SKM-1 (cell line): ENCODE measurements around the gene HOXD9.

Source experiments
- DNase-seq: peaks from one replicate; lab custom pipeline; 2025; ENCODE audit not compliant: unreplicated experiment; lab: John Stamatoyannopoulos, UW

The HOXD9 gene

DNA sequence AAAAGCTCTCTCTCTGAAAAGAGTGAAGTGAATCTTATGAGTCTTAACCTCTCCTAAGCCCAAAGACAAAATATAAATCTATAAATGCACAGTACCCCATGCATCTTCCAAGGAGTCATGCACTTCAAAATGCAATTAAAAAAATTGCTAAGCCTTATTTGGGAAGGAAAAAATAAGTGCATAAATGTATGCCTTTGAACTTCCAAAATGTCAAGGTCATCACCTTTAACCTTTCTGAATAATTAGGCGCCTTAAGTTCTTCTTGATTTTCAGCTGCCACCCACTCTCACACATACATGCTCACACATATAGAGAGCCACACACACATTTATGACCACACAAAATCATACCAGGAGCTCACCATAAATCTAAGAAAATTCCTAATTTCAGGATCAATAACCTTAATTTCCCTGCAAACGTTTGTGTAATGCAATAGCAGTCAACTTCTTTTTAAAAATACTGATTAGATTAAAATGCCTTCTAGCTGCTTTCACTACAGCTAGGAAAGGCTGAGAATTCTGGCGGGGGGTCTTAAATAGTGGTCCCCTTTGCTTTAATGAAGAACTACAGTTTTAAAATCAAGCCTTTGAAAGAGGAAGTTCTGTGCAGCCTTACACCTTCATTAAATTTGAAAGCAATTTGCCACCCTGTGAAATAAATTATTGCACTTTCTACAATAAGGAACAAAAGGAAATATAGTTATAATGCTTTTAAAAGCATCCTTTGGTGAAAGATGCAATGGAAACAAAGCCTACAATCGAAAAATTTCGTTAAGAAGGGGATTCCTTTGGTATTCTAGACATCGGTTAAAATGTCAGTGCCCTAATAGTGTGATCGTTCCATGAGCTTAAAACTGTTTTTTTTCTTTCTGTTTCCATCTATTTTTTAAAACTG lies 11.9 kb upstream of the HOXD9 start:
- DNase-seq = no peak

DNA sequence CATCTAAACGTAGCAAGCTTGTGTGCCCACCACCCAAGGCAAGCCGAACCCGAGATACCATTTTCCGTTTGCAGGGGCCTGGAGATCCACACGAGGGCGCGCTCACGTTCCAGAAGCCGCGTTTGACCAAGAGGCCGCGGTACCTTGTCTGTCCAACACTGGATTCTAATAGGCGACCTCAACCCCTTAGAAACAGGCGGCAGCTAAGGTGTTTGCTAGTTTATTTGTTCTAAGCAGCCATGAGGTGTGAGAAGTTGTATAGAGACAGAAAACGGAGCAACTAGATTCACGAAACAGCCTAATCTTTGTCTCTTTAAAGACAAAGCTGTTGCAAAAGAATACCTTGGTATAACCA lies 11.2 kb upstream of the HOXD9 start:
- no peak for DNase-seq

DNA sequence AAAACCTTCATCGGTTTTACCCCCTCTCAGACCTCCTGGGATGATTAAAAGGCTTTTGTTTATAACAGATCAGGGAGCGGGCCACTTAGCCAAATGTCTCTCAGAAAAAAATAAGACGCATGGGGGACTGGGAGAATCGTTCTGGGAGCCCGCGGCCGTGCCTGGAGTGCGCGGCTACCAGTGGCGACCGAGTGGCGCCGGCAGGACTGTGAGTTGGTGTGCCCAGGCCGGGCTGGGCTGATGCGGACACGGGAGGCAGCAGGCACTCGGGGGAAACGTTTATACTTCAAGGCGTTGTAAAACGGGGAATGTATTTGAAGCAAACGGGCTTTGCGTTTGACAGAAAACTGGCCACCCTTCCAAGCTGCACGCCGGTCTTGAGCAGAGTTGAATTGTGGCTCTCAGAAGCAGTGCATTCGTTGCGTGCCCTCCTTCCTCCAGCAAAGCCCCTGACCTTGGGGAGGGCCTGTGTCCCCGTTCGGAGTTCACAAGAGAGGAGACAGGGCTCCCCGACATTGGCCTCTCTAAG lies 10.6 kb upstream of the HOXD9 start:
- no peak for DNase-seq

DNA sequence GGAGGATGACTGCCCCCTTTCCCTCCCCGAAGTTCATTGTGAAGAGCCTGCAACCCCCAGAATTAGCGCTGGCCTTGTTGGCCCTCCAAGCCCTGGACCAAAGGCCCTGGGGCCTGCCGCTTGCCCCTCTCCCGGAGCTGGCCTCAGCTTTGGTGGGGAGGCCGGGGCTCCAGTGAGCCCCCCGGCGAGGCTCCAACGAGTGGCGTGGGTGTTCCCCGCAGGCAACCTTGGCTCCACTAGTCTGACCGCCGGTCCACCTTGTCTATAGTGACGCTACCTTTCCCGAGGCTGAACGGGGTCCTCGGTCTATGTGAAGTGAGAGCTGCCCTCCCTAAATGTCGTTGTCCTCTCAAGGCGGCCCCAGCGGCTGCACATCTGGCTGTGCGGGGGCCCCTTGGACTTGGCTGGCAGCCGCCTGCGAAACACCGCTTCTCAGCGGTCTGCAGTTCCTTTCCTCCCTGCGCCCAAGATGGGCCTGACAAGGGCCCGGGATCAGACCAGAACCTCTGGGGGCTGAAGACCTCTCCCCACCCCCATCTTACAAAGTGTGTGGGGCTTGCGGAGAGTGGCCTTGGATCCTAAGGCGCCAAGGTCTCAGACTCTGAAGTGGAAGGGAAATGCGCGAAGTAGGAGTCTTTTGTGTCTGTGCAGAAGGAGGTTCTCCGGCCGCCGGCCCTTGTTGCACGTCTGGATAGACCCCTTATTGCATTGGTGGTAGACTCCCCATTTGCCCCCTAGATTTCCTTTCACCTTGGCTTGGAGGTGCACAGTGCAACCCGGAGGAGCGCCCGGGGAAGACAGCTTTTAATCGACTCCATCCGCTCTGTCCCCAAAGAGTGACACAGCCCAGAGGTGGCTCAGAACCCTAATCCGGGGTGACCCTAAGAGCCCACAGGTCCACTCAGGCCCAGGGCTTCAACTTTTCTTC lies 9.9 kb upstream of the HOXD9 start:
- DNase-seq = no peak

DNA sequence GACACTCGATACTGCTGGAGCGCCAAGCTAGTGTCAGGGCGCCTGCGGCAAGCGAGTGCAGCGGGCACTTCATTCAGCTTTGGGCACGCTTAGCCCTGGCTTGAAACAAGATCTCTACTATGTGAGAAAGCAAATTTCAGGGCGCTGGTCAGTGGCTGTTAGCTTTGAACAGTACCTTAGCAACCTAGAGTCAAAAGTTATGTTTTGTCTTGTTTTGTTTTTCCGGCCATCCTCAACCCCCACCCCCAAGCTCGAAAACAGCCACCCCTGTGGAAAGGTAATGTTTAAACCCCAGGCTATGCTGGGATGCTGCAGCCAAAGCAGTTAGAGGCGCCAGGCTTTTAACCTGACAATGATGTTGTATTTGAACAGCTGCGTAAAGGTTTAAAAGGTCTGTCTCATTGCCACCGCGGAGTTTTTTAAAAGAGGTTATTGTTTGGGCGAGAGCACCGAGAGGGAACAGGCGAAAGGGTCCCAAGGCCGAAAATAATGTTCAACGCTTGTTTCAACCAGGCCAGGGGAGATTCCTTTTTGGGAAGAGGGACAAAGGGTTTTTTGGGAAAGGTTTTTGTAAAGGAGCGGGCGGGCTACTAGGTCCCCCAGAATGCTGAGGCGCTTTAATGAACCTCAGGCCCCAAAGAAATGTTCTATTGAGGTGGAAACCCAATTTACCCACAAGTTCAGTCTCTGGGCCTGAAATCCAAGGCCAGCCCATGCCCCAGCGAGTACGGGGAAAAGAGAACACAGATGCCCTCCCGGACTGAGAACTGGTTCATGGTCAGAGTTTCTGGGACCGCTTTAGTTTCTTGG lies 8.2 kb upstream of the HOXD9 start:
- DNase-seq = no peak

DNA sequence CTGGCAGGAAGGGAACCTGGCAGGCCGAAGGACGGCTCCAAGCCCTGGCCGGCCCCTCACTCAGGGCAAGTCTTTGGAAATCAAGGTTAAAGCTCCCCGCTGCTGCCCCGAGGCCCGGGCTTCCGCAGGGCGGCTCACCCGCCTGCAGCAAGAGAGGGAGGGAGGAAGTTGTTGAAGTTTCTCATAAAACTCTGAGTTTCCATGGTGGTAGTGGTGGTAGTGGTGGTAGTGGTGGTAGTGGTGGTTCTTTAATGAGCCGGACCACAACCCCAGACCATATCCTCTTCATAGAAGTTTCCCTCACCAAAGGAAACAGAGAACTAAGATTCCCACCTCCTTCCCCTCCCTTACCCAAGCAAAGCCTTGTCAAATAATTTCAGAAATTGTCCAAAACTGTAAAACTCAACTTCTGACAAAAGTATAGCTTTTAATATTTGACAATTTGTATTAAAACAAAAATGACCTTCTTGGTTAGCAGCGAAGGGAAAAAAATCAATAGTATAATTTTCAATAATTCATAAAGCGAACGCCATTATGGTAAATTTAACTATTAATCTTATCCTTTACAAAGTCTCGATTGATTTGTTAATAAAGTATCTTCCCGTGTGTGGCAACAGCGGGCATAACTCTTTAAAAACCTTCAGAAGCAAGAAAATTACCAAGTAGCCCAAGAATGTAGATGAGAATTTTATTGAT lies 7.4 kb upstream of the HOXD9 start:
- no peak for DNase-seq

DNA sequence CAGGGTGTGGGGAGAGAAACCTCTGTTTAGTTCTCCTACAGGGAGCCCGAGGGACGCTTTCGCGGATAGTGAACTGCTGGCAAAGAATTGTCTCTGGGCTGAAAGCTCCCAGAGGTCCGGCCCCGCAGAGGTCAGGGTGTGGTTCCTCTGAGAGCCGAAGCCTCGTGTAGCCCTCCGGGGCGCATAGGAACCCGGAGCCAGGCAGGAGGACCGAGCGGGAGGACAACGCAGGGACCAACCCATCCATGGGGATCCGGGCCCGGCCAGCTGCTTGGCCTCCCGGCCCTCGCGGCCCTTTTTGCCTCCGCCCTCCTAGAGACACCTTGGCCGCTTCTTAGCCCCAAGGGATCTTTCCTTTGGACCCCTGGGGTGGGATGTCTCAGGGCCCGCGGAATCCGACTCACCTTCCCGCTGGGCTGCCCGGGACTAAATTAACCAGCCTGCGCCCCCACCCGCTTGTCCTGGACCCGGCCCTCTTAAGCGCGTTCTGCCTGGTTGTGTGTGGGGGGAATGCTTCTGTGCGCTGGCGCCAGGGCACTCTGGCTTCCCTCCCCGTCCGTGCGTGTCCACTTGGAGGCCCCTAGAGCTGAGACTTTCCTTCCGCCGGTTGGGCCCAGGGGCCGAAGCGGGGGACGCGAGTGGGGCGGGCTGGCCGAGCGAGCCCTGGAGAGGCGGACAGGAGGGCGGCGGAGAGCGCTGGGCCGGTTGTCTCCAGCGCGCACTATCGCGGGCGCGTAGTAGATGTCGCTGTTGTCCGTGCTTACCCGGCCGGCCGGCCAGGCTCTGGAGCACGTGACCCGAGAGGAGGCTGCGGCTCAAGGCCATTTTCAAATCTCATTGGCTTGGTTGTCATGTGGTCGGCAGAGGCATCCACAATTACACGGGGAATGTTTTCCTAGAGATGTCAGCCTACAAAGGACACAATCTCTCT lies 6.4 kb upstream of the HOXD9 start, which contains the start of gene HOXD10:
Gene HOXD10, plus strand, starts transcription at position 896 of the 931 bp plus-strand sequence. CDS start 56 bp downstream, outside the sequence.
- DNase-seq = no peak

DNA sequence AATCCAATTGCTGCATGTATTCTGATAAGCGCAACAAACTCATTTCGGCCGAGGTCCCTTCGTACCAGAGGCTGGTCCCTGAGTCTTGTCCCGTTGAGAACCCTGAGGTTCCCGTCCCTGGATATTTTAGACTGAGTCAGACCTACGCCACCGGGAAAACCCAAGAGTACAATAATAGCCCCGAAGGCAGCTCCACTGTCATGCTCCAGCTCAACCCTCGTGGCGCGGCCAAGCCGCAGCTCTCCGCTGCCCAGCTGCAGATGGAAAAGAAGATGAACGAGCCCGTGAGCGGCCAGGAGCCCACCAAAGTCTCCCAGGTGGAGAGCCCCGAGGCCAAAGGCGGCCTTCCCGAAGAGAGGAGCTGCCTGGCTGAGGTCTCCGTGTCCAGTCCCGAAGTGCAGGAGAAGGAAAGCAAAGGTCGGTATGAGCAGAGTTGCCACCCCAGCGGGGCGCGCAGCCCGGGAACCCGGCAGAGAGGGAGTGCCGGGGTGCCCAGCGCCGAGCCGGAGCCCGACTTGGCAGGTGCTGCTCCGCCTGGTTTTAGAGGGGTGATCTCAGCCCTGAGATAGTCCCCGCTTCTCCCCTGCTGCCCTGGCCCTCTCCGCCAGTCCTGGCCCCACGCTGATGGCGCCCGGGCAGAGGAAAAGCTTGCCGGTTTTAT lies 5.2 kb upstream of the HOXD9 start:
- DNase-seq = no peak

DNA sequence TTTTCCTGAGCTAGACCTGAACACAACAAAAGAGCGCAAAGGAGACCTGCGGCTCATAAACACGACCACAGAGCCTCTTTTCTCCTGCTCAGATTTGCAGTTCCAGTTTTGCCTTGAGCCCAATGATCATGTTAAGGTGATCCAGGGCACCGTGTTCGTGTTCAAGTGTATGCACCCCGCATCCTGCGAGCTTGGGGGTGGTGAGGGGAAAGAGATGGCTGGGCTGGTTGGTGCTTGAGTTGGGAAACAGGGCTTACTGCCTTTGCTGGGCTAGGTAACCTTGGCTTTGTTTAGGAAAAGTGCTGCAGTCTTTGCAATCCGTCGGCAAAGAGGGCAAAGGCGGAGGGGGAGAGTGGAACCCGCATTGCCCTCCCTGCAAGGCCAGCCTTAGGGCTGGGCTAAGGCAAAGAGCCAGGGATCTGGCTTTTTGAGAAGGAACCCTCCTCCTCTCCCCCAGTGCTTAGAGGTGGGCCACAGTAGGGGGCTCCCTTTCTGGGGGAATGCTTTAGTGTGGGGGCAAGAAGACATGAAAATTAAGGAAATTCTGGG lies 4.6 kb upstream of the HOXD9 start:
- no peak for DNase-seq

DNA sequence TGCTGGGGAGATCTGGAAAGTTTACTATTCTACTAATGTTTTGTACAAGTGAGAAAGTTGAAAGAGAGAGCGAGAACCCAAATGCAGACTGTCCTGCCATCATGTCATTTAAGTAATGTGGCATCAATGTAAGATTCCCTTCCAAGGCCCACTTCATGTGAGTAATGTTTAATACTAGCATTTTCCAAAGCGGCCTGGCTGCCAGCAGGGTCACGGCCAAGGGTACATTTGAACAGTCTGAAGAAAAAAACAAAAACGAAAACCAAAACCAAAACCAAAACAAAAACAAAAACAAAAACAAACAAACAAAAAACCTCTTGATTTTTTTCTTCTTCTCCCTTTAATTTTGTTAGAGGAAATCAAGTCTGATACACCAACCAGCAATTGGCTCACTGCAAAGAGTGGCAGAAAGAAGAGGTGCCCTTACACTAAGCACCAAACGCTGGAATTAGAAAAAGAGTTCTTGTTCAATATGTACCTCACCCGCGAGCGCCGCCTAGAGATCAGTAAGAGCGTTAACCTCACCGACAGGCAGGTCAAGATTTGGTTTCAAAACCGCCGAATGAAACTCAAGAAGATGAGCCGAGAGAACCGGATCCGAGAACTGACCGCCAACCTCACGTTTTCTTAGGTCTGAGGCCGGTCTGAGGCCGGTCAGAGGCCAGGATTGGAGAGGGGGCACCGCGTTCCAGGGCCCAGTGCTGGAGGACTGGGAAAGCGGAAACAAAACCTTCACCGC lies 3.7 kb upstream of the HOXD9 start:
- no peak for DNase-seq

DNA sequence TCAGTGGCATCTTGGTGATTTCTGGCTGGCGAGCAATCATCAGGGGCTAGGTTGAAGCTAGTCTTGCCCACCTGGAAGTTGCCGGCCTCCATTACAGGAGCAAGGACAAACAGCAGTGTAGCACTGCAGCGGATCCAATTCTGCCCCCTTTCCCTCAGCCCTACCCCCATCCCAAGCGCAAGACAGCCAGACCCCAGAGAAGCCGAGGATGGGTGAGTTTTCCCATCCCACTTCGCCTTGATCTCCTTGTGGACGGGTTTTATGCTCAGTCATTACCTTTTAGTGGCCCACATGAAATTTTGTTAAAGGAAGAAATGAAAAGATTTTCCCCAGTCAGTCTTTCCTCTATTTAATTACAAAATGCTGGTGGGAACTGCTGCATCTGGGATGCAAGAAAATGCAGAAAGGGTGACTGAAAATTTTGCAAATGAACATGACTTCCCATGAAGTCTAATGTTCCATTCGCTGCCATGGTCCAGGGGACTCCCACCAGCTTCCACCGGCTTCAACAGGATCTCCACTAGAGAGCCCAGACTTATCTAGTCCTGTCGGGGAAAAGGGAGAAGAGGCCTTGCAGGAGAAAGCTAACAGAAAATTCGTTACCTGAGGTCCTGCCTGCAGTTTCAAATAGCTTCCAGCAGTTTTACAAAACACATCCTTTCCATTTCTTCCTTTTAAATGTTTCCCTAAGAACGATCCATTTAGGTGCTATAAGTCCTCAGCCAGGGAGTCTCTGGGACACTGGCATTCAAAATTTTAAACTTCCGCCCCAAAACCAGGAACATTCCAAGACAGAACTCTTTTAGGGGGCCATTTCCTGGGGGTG lies 1.9 kb upstream of the HOXD9 start:
- DNase-seq = no peak

DNA sequence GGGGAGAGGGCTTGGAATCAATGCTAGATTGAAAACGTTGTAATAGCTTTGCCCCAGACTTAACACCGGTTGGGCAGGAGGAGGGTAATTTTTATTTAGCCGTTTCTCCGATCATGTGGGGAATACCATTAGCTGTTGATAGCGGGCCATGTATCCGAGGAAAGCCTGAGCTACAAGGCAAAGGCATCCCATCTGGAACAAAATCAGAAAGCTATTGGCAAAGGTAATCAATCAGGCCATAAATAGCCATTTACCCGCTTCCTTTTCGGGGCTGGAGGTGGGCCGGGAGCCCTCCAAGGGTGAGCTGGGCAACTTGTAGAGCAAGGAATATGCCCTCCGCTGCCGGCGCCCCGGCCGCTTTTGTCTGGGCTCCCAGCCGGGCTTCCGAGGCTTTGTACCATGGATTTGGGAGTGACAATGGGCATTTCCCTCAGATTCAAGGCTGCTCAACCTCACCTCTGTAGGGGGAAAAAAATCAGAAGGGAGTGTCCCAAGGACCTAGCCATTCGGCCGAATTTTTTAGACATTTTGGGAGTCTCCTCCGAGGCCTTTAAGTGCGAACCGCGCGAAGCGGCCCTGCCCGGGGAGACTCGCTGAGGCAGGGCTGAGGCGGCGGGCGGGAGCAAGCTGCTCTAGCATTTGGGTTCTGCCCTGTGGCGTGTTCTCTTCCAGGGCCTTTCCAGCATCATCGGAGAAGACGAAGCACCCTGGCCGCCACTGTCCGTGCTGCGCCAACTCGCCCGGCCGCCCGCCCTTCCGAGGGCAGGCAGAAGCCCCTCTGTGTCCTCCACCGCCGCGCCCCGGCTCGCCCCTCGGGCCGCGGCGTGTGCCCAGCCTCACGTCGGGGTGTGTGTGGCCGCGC lies 1.1 kb upstream of the HOXD9 start:
- no peak for DNase-seq

DNA sequence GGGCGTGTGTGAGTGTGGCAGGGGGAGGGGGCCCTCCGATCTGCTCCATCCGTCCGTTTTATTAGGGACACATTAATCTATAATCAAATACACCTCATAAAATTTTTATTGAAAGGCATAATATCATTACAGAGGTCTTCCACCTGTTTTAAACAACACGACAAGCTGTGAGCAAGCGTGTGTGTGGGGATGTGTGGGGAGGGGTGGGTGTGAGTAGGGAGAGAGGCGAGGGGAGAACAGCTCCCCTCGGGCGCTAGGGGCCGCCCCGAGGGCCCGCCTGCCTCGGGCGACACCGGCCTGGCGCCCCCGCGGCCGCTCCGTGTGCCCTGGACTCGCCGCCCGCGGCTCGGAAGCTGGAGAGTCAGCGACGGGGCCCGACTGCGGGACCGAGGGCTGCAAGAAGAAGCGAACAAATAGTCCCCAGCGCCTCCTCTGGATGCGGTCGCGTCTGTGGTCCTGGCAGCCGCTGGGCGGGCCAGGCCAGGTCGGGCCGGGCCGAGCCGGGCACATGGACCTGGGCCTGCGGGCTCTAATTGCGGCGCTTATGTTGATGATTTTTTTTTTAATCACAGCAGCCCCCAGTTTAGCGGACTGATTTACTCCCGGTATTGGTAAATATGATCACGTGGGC lies 352 bp upstream of the HOXD9 start:
- DNase-seq = no peak

DNA sequence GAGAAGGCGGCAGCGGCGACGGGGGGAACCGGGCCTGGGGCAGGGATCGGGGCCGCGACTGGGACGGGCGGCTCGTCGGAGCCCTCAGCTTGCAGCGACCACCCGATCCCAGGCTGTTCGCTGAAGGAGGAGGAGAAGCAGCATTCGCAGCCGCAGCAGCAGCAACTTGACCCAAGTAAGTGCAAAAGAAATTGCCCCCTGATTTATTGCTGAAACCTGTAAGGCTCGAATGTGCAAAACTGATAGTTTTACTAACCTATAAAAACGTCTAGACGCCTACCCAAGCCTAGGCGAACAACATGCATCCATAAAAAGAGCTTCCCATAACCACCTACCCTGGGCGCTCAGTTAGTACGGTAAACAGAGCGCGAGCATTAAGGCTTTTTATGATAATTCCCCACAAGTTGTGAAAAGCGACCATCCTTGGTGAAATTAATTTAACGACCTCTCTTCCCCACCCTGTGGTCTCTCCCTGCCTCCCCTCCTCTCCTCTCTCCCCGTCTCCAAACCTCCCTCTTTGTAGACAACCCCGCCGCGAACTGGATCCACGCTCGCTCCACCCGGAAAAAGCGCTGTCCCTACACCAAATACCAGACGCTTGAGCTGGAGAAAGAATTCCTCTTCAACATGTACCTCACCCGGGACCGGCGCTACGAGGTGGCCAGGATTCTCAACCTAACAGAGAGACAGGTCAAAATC lies 1.0 kb downstream of the HOXD9 start:
- DNase-seq = no peak
